Renal pelvis (tissue), 4 donors: Measurements from ENCODE around the gene TMEM203. TPM values are rescaled to one million over a fixed set of nuclear protein-coding genes. Genes with fewer than 3 reads are reported as not detected.

Experiments used
- DNase-seq: peaks from one replicate; pipeline ENCODE4 v3.0.0-alpha.2; 2013
- polyA plus RNA-seq, 3 donors: library from polyadenylated mRNA; unstranded; fragments of 120-200 nt; gene quantifications; one replicate each; pipeline ENCODE4 v1.2.1, GENCODE V29; 2013; ENCODE audit not compliant: insufficient read length in 3 of 3

Gene TMEM203
- polyA plus RNA-seq, 3 donors, result 41.9 to 47.5 (median 44.7) TPM

DNA sequence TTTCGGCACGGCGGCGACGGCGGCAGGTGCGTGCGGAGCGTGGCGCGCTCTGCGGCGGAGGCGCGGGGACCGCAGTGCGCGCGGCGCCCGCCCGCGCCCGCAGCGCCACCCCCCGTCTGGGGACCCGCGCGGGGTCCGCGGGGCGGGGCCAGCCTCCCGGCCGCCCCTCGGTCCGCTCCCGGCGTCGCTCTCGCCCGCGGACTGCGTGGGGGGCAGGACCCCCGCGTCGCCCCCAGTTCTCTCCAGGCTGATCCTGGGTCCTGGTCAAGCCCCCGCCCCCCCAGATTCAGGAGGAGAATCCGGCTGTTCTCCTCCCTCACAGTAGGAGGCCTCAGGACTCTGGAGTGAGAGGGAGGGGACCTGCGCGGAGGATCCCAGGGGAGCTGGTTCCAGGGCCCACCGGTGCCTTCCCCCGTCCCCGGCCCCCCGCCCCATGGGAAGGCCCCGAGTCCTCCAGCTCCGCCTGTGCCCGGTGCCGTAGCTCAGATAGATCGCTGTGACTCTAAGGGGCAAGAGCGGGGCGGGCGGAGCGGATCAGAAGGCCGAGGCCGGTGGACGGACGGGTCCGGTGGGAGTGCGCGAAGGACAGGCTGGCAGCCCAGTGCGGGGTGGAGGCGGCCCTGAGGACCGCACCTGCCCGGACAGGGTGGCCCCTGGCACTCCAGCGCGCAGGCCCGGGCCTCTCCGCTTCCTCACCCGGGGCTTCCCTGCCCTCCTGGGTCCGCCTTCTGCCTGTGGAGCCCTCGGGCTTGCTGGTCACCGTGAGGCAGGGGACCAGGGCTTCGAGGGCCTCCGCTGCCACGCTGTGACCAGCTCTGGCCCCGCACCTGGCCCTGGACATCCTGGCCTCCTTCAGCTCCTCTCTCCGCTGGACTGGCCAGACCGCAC, 17.0 kb upstream of the TMEM203 start, which contains the start of gene RNF208:
Gene RNF208 (minus strand): TSS at position 51 of the 888 bp plus-strand sequence. CDS start 1,028 bp downstream, outside the sequence.
- DNase-seq, result no peak

DNA sequence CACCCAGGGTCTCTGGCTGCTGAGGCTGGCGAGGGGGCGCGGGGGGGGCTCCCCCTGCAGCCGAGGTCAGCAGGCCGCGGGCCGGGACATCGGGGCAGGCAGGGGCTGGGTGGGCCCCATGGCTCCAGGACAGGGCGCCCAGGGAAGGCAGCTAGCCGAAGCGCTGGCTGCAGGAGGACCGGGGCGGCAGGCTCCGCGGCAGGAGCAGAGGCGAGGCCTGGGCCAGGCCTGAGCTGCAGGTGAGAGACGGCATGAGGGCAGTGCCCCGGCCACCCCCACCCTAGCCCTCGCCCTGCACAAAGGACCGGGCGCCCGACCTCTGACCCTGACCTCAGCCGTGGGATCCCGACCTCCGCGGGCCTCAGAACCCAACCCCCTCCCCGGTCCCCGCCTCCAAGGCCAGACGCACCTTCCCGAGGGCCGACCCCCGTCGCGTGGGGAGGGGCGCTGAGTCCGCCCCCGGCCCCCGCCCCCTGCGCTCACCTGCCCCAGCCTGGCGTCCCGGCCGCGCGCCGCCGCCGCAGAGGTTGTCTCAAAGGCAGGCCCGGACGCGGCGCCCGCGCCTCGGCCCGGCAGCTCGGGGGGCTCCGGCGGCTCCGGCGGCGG, 16.2 kb upstream of the TMEM203 start:
- DNase-seq, result no peak

DNA sequence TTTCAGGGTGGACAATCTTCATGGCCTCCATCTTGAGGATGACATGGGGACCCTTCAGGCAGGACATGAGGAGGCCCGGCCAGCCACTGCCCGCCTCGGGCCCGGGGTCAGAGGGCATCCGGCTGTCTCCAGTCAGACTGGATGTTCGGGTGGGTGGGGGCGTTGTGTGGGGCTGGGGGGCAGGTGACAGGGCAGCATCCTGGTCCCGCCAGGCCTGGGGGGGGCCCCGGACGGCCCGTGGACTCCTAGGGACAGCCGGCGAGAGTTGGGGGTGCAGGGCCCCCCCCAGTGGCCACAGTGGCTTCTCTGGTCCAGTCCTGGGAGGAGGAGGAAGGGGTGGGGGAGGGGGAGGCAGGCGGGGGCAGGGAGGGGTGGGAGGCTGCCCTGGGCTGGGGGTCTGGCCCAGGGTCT, 15.7 kb upstream of the TMEM203 start:
- DNase-seq, result no peak

DNA sequence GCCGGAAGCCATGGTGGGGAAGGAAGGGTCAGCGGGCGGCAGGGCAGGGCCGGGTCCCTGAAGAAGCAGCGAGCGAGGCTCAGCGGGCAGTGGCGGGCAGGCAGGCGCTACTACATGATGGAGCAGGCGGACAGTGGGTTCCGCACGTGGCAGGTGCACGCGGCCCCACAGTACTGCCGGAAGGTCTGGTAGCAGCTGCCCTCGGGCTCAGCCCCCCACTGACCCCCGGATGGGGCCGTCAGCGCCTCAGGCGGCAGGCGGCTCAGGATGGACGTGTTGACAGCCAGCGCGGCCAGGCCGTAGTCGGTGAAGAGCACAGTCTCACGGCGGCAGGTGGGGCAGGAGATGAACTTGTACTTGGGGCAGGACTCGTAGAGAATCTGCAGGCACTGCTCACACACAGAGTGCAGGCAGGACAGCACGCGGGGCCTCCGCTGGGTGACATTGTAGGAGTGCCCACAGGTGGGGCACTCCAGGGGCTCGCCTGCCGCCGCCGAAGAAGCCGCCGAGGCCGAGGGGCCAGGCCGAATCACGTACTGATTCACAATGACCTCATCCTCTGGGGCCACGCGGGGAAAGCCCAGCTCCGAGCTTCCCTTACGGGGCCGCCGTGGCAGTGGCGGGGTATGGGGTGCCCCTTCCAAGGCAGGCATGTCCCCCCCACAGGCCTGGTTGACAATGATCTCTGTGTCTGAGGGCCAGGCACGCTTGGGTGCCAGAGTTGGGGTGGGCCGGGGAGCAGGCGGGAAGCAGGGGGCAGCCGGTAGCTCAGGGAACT, 15.1 kb upstream of the TMEM203 start:
- no peak for DNase-seq

DNA sequence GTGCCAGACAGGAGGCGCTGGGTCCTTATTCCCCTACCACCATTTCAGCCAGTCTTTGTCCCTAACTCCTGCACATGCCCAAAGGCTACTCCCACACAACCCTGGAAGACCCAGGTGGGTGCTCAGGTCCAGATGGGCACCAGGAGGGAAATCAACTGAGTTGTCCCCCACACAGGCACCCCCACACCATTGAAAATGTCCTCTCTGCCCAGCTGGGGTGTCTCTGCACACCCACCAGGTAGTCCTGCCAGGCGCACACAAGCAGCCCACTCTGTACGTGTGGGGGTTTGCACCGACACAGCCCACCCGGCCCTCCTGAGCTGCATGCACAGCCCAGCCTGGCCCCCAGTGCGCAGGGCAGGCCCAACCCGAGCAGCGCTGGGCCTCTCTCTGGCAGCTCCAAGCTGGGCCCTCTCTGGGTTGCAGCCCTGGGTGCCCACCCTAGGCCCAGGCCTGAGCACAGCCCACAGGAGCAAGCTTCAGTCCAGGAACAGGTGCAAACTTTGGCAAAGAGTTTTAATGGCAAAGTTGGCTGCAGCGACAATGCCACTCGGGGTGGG, 14.4 kb upstream of the TMEM203 start:
- DNase-seq, result no peak

DNA sequence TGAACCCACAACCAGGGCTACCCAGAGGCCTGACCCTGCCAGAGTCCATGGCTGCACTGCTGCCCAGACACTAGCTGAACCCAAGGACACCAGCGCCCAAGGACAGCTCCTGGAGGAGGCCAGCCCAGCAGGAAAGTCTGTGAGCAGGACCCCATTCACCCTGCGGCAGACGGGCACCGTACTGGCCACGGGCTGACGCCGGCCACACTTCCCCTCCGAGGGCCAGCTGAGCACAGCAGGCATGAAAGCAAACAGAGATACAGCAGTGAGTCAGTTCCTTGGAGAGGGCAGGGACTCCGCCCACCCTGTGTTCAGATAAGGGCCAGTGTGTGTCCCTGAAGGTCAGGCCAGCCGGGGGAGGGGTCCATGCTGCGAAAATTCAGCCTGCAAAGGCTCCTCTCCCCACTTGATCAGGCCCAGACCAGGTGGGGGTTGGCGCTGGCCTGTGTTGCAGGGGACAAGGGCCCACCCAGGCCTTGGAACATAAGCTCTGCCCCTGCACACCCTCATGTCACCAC, 13.4 kb upstream of the TMEM203 start:
- DNase-seq, result no peak

DNA sequence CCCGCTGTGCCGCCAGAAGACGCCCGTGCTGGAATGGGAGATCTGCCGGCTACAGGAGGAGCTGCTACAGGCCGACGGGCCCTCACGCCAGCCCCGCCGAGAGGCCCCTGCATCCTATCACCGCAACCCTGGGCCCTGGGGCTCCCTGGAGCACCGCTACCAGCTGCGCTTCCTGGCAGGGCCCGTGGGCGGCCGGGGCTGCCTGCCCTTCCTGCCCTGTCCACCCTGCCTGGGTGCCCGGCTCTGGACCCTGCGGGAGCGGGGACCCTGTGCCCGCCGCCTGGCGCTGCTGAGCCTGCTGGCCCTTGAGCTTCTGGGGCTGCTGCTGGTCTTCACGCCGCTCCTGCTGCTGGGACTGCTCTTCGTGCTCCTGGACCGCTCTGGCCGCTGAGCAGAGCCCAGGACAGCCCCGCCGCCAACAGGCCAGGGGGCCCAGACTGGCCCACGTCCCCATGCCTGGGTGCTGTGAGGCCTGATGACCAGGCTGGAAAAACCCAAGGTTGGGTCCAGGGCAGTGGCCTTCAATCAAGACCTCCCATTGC, 12.8 kb upstream of the TMEM203 start:
- no peak for DNase-seq

- no peak for DNase-seq
Observed at GRCh38 chr9:137217276-137218211, 12.1 kb upstream of the TMEM203 start.

DNA sequence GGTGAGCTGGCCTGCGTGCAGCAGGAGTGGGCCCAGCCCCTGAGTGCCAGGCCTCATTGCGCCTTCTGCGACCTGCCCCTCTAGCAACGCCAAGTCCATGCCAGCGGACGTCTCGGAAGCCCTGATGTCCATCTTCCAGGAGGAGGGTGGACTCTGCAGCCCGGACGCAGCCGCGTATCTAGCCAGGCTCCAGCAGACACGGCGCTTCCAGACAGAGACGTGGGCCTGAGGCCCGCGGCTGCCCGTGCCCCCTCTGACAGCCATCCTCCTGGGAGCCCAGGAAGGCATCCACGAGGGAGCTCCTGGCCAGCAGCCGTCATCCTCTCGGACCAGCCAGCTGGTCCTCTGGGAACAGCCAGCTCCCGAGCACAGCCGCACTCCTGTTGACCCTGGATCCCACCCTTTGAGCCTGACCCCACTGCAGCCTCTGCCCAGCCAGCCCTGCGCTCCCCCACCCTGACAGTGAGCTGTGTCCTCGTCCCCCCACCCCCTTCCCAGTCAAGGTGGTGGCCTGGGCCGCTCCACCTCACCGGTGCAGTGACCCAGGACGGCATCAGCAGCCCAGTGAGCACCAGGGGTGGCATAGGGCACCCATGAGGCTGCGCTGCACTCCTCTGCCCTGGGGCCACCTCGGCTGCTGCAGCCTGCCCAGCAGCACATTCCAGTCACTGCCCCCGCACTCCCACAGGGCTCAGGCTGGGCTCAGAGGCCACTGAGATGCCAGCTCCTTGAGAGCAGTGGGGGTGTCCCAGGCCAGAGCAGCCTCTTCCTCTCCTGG, 10.9 kb upstream of the TMEM203 start:
- DNase-seq, result no peak

GRCh38 chr9:137215196-137215986, 9.9 kb upstream of the TMEM203 start:
- DNase-seq, result no peak

DNA sequence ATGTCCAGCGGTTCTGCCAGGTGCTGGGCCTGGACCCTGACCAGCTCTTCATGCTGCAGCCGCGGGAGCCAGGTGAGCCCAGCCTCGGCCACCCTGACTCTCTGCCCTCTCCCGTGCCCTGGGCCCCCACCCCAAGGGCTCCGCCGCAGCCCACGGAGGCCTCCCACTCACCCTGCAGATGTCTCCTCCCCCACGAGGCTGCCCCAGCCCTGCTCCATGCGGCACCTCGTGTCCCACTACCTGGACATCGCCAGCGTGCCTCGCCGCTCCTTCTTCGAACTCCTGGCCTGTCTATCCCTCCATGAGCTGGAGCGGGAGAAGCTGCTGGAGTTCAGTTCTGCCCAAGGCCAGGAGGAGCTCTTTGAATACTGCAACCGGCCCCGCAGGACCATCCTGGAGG, 9.2 kb upstream of the TMEM203 start:
- no peak for DNase-seq

GRCh38 chr9:137213160-137214060, 8.0 kb upstream of the TMEM203 start:
- DNase-seq, result no peak

GRCh38 chr9:137212520-137212919, 7.1 kb upstream of the TMEM203 start:
- no peak for DNase-seq

- DNase-seq, result no peak
Observed at GRCh38 chr9:137211532-137211931, 6.1 kb upstream of the TMEM203 start.

GRCh38 chr9:137206602-137207001, 1.2 kb upstream of the TMEM203 start:
- no peak for DNase-seq

DNA sequence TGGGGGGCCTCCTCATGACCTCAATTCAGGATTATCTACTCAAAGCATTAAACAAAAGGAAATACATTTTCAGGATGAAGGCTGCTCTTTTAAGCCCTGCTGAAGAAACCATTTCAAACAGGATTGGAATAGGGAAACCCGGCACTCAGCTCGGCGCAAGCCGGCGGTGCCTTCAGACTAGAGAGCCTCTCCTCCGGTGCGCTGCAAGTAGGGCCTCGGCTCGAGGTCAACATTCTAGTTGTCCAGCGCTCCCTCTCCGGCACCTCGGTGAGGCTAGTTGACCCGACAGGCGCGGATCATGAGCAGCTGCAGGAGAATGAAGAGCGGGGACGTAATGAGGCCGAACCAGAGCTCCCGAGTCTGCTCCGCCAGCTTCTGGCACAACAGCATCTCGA, 720 bp downstream of the TMEM203 start:
- no peak for DNase-seq

GRCh38 chr9:137202966-137203365, 2.5 kb downstream of the TMEM203 start:
- no peak for DNase-seq
